Measurements from ENCODE around the gene SPTBN1.

The SPTBN1 gene

GRCh38 chr2:54665436-54665856 lies 209.3 kb downstream of the SPTBN1 start:
- H3K4me3 ChIP-seq (ENCODE audit: control insufficient read depth, low read depth, low read length) = no peak overlapping the region
- DNase-seq (ENCODE audit: low read depth) = peak; percentile 83
- peak; percentile 77 for TF ChIP-seq CTCF (conservative IDR thresholded peaks at IDR 0.05; ENCODE audit: control insufficient read depth, insufficient read depth, low read depth, low read length)

GRCh38 chr2:54666131-54666633 lies 210.1 kb downstream of the SPTBN1 start:
- peak; percentile 95 for DNase-seq (ENCODE audit: low read depth)
- TF ChIP-seq CTCF (conservative IDR thresholded peaks at IDR 0.05; ENCODE audit: control insufficient read depth, insufficient read depth, low read depth, low read length) = no peak

GRCh38 chr2:54666634-54667265 lies 210.6 kb downstream of the SPTBN1 start:
- DNase-seq (ENCODE audit: low read depth) = peak; percentile 81
- TF ChIP-seq CTCF (conservative IDR thresholded peaks at IDR 0.05; ENCODE audit: control insufficient read depth, insufficient read depth, low read depth, low read length) = no peak
- H3K4me3 ChIP-seq (ENCODE audit: control insufficient read depth, low read depth, low read length) = no peak overlapping the region

More at GRCh38 chr2:54666131-54666633, 210.1 kb downstream of the SPTBN1 start:
- no peak overlapping the region for H3K4me3 ChIP-seq (ENCODE audit: control insufficient read depth, low read depth, low read length)

- no peak for TF ChIP-seq CTCF (conservative IDR thresholded peaks at IDR 0.05; ENCODE audit: control insufficient read depth, insufficient read depth, low read depth, low read length)
- DNase-seq (ENCODE audit: low read depth) = no peak
Measured at GRCh38 chr2:54667266-54667639, 211.1 kb downstream of the SPTBN1 start.

GRCh38 chr2:54667726-54668650 lies 211.9 kb downstream of the SPTBN1 start:
- no peak for TF ChIP-seq CTCF (conservative IDR thresholded peaks at IDR 0.05; ENCODE audit: control insufficient read depth, insufficient read depth, low read depth, low read length)
- no peak for DNase-seq (ENCODE audit: low read depth)

More at GRCh38 chr2:54667266-54667639, 211.1 kb downstream of the SPTBN1 start:
- no peak overlapping the region for H3K4me3 ChIP-seq (ENCODE audit: control insufficient read depth, low read depth, low read length)

GRCh38 chr2:54668711-54669110 lies 212.6 kb downstream of the SPTBN1 start:
- DNase-seq (ENCODE audit: low read depth) = no peak
- no peak for TF ChIP-seq CTCF (conservative IDR thresholded peaks at IDR 0.05; ENCODE audit: control insufficient read depth, insufficient read depth, low read depth, low read length)
- no peak overlapping the region for H3K4me3 ChIP-seq (ENCODE audit: control insufficient read depth, low read depth, low read length)

More at GRCh38 chr2:54667726-54668650, 211.9 kb downstream of the SPTBN1 start:
- no peak overlapping the region for H3K4me3 ChIP-seq (ENCODE audit: control insufficient read depth, low read depth, low read length)
